Activated CD8-positive, alpha-beta memory T cell treated with anti-CD3 and anti-CD28 coated beads, Interleukin-2, amount 50 U/mL, for 24 hours (primary cell): ENCODE data around the gene TSC22D1.

Experiments
- DNase-seq: peaks from one replicate; pipeline ENCODE4 v3.0.0-alpha.2; 2020; ENCODE audit errors: extremely low read depth

The TSC22D1 gene

GRCh38 chr13:44382635-44383145 lies 193.4 kb downstream of the TSC22D1 start:
- no peak for DNase-seq
